Mesenchymal stem cell (in vitro differentiated cells and primary cell): ENCODE results near the gene GLI3.

Experiments
- DNase-seq: peaks from one replicate; pipeline ENCODE4 v3.0.0-alpha.2; 2013
- H2AFZ ChIP-seq: one replicate; pipeline ENCODE4 v1.6.1; 2013; ENCODE audit warnings: low read depth, mild to moderate bottlenecking, control low read depth, inconsistent platforms, low read length, moderate library complexity
- H2AK5ac ChIP-seq: 2 replicates; pipeline ENCODE4 v1.6.1; 2013; ENCODE audit warnings: low read length, moderate library complexity, mild to moderate bottlenecking, inconsistent platforms; ENCODE audit not compliant: severe bottlenecking
- H2BK120ac ChIP-seq: one replicate; pipeline ENCODE4 v1.6.1; 2013; ENCODE audit warnings: low read depth, mild to moderate bottlenecking, inconsistent platforms, low read length, moderate library complexity
- H2BK12ac ChIP-seq, 2 experiments: one replicate each; pipeline ENCODE4 v1.6.1; 2013; ENCODE audit warnings: inconsistent platforms in 2 of 2, low read length in 2 of 2, mild to moderate bottlenecking in 2 of 2, moderate library complexity in 2 of 2, control low read depth in 1 of 2
- H2BK15ac ChIP-seq: one replicate; pipeline ENCODE4 v1.6.1; 2013; ENCODE audit warnings: mild to moderate bottlenecking, low read depth, inconsistent platforms; ENCODE audit not compliant: poor library complexity, severe bottlenecking
- H2BK5ac ChIP-seq: 2 replicates; pipeline ENCODE4 v1.6.1; 2013; ENCODE audit warnings: low read depth, mild to moderate bottlenecking, low read length, control low read depth, inconsistent platforms; ENCODE audit not compliant: poor library complexity, severe bottlenecking
- H3K14ac ChIP-seq, 2 experiments: one replicate each; pipeline ENCODE4 v1.6.1; 2013; ENCODE audit warnings: inconsistent platforms in 2 of 2, low read length in 2 of 2, control low read depth in 1 of 2, mild to moderate bottlenecking in 1 of 2, moderate library complexity in 1 of 2
- H3K18ac ChIP-seq, 2 experiments: one replicate each; pipeline ENCODE4 v1.6.1; 2013; ENCODE audit warnings: inconsistent platforms in 2 of 2, low read length in 2 of 2, control low read depth in 1 of 2, low read depth in 1 of 2, mild to moderate bottlenecking in 1 of 2
- H3K23ac ChIP-seq, 2 experiments: one replicate each; pipeline ENCODE4 v1.6.1; 2013; ENCODE audit warnings: inconsistent platforms in 2 of 2, low read length in 2 of 2, mild to moderate bottlenecking in 2 of 2, moderate library complexity in 2 of 2, control low read depth in 1 of 2
- H3K27ac ChIP-seq: 2 replicates; pipeline ENCODE4 v1.5.1; 2013; ENCODE audit warnings: mild to moderate bottlenecking, moderate library complexity, low read length, control low read depth, inconsistent platforms; ENCODE audit not compliant: poor library complexity, severe bottlenecking
- H3K27me3 ChIP-seq, 2 experiments: 2 replicates each; pipeline versions ENCODE4 v1.6.1 to v1.7.0; 2013; ENCODE audit warnings: low read length in 2 of 2, mild to moderate bottlenecking in 2 of 2, moderate library complexity in 2 of 2, control low read depth in 1 of 2, inconsistent platforms in 1 of 2; ENCODE audit not compliant: control insufficient read depth in 1 of 2, insufficient read depth in 1 of 2
- H3K36me3 ChIP-seq, 2 experiments: 2 replicates each; pipeline versions ENCODE4 v1.6.1 to v1.7.0; 2013; ENCODE audit warnings: low read length in 2 of 2, control low read depth in 1 of 2, inconsistent platforms in 1 of 2, low read depth in 1 of 2, mild to moderate bottlenecking in 1 of 2; ENCODE audit not compliant: insufficient read depth in 2 of 2, control insufficient read depth in 1 of 2
- H3K4ac ChIP-seq, 2 experiments: one replicate each; pipeline ENCODE4 v1.6.1; 2013; ENCODE audit warnings: inconsistent platforms in 2 of 2, low read length in 2 of 2, mild to moderate bottlenecking in 2 of 2, moderate library complexity in 2 of 2, control low read depth in 1 of 2, low read depth in 1 of 2
- H3K4me1 ChIP-seq: 2 replicates; pipeline ENCODE4 v1.6.1; 2013; ENCODE audit warnings: low read depth, low read length, control low read depth; ENCODE audit not compliant: control insufficient read depth, insufficient read depth
- H3K4me2 ChIP-seq: 2 replicates; pipeline ENCODE4 v1.6.1; 2013; ENCODE audit warnings: low read length, mild to moderate bottlenecking, inconsistent platforms; ENCODE audit not compliant: poor library complexity, severe bottlenecking
- H3K4me3 ChIP-seq, 2 experiments: 2 replicates each; pipeline versions ENCODE4 v1.5.1 to v1.7.0; 2013; ENCODE audit warnings: low read length in 2 of 2, mild to moderate bottlenecking in 2 of 2, control low read depth in 1 of 2, low read depth in 1 of 2; ENCODE audit not compliant: insufficient read depth in 1 of 2
- H3K79me1 ChIP-seq: replicated peaks from 2 replicates; pipeline ENCODE4 v1.6.1; 2013; ENCODE audit warnings: mild to moderate bottlenecking, control low read depth, low read length, inconsistent platforms; ENCODE audit not compliant: poor library complexity, severe bottlenecking
- H3K9ac ChIP-seq: 2 replicates; pipeline ENCODE4 v1.7.0; 2013; ENCODE audit warnings: mild to moderate bottlenecking, low read length, moderate library complexity
- H3K9me3 ChIP-seq: 2 replicates; pipeline ENCODE4 v1.7.0; 2013; ENCODE audit warnings: mild to moderate bottlenecking, low read length; ENCODE audit not compliant: control insufficient read depth
- H4K8ac ChIP-seq: one replicate; pipeline ENCODE4 v1.6.1; 2013; ENCODE audit warnings: inconsistent platforms, mild to moderate bottlenecking, low read length, moderate library complexity
- H4K91ac ChIP-seq: one replicate; pipeline ENCODE4 v1.6.1; 2013; ENCODE audit warnings: mild to moderate bottlenecking, low read length, inconsistent platforms
- WGBS: methylation state at CpG from one replicate; pipeline ENCODE4 v1.1.7; 2013; ENCODE audit warnings: mixed read lengths; 5-methylcytosine and 5-hydroxymethylcytosine counted together

Gene GLI3

DNA sequence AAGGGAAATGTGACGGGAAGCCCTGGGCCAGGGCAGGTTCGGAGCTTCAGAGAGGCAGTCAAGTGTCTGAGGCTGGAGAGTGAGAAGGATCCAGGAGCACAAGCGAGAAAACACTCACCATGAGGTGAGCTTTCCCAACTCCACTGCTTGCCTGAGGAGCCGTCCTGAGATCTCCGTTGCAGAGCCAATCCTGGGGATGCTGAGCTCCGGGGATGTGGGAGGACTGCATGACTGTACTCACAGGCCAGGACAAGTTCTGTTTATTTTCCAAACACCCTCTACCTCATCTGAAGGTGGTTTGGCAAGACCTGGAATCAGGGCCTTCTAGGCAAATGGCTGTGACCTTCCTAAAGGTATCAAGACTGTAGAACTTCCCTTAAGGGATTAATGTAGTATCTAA lies 38.7 kb downstream of the GLI3 start:
- peak overlapping the region in 1 of 2 experiments; percentile 6 for H2BK12ac ChIP-seq
- no peak overlapping the region for H3K23ac ChIP-seq
- no peaks in the 10 kb centered on the region for H3K9me3 ChIP-seq
- H2AFZ ChIP-seq: no peak overlapping the region
- no peak overlapping the region for H2BK5ac ChIP-seq
- no peak overlapping the region for H2AK5ac ChIP-seq
- H3K4ac ChIP-seq: no peak overlapping the region
- 85% methylated on average over 6 of the region's 6 CpGs for WGBS
- H2BK120ac ChIP-seq: no peak overlapping the region
- no peak overlapping the region for H3K4me3 ChIP-seq
- H3K4me1 ChIP-seq: peaks cover 7% of the 10 kb centered on the region
- H3K27me3 ChIP-seq: no peaks in the 10 kb centered on the region
- H4K91ac ChIP-seq: no peak overlapping the region
- H3K14ac ChIP-seq: no peak overlapping the region
- H2BK15ac ChIP-seq: no peak overlapping the region
- peaks cover 10% of the 10 kb centered on the region for H3K79me1 ChIP-seq
- no peak for DNase-seq
- no peak overlapping the region for H4K8ac ChIP-seq
- peak overlapping the region; percentile 68 for H3K9ac ChIP-seq
- no peak overlapping the region for H3K18ac ChIP-seq
- H3K4me2 ChIP-seq: no peak overlapping the region
- H3K36me3 ChIP-seq: peaks cover 0 to 17% of the 10 kb centered on the region in 2 experiments
- no peak overlapping the region for H3K27ac ChIP-seq

DNA sequence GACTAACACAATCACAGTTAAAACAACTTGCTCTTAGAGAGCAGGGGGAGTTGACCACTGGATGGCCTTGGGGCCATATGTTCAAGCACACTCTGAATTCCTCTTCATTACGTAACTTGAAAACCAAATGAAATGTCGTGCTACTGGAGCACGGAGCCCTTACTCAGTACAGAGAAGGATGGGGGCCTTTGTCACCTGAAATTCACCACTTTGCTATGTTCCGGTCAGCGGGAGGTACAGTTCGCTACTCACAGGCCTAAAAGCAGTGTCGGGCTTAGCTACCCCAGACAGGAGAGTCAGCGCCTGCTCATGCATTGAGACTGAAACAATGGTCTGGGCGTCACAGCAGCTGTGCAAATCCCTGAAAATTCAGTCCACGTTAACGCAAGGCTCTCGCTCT lies 39.6 kb downstream of the GLI3 start:
- H2BK120ac ChIP-seq: no peak overlapping the region
- H2AFZ ChIP-seq: no peak overlapping the region
- peak overlapping the region in 1 of 2 experiments; percentile 45 for H3K14ac ChIP-seq
- no peak overlapping the region for H2AK5ac ChIP-seq
- no peaks in the 10 kb centered on the region for H3K9me3 ChIP-seq
- H3K4ac ChIP-seq: peak overlapping the region in 1 of 2 experiments; percentile 8
- no peak overlapping the region for H2BK15ac ChIP-seq
- H3K18ac ChIP-seq: no peak overlapping the region
- whole genome bisulfite sequencing: 93% methylated on average over 12 of the region's 12 CpGs
- peak overlapping the region in 1 of 2 experiments; percentile 39 for H2BK12ac ChIP-seq
- H3K9ac ChIP-seq: no peak overlapping the region
- H3K4me1 ChIP-seq: peaks cover 10% of the 10 kb centered on the region
- H3K4me2 ChIP-seq: no peak overlapping the region
- peaks cover 8% of the 10 kb centered on the region for H3K79me1 ChIP-seq
- no peak overlapping the region for H3K4me3 ChIP-seq
- no peak overlapping the region for H2BK5ac ChIP-seq
- H3K36me3 ChIP-seq: peaks cover 0 to 16% of the 10 kb centered on the region in 2 experiments
- H4K91ac ChIP-seq: no peak overlapping the region
- no peak overlapping the region for H4K8ac ChIP-seq
- no peak overlapping the region for H3K23ac ChIP-seq
- peak; percentile 65 for DNase-seq
- H3K27ac ChIP-seq: no peak overlapping the region
- H3K27me3 ChIP-seq: no peaks in the 10 kb centered on the region

DNA sequence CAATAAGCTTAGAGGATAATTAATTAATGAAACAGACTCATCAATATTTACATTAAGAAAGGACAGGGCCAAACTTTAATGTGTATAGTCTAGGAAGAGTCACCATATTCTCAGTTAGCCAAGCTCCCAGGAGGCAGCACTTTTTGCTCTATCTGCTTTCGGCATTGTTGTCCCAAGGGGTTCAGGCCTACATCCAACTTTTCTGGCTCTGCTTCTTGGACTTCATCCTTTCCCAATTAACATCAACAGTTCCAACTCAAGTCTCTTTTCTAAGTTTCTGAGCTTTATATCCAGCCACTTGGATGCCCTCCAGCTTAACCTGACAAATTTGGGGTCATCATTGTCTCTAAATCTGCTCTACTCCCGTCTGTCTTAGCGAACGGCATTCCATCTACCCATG lies 42.8 kb downstream of the GLI3 start:
- no peak for DNase-seq
- H2BK12ac ChIP-seq: no peak overlapping the region
- peaks cover 5% of the 10 kb centered on the region for H3K79me1 ChIP-seq
- peaks cover 8% of the 10 kb centered on the region for H3K4me1 ChIP-seq
- no peak overlapping the region for H2AK5ac ChIP-seq
- no peak overlapping the region for H3K4me3 ChIP-seq
- H3K4me2 ChIP-seq: no peak overlapping the region
- H3K36me3 ChIP-seq: peaks cover 0 to 16% of the 10 kb centered on the region in 2 experiments
- no peak overlapping the region for H3K4ac ChIP-seq
- 92% methylated on average over 4 of the region's 4 CpGs for WGBS
- H3K9me3 ChIP-seq: no peaks in the 10 kb centered on the region
- no peak overlapping the region for H3K18ac ChIP-seq
- H2AFZ ChIP-seq: no peak overlapping the region
- no peak overlapping the region for H4K91ac ChIP-seq
- H2BK15ac ChIP-seq: no peak overlapping the region
- no peak overlapping the region for H3K27ac ChIP-seq
- no peaks in the 10 kb centered on the region for H3K27me3 ChIP-seq
- H3K23ac ChIP-seq: no peak overlapping the region
- H3K9ac ChIP-seq: no peak overlapping the region
- no peak overlapping the region for H2BK120ac ChIP-seq
- H3K14ac ChIP-seq: no peak overlapping the region
- H2BK5ac ChIP-seq: no peak overlapping the region
- no peak overlapping the region for H4K8ac ChIP-seq

DNA sequence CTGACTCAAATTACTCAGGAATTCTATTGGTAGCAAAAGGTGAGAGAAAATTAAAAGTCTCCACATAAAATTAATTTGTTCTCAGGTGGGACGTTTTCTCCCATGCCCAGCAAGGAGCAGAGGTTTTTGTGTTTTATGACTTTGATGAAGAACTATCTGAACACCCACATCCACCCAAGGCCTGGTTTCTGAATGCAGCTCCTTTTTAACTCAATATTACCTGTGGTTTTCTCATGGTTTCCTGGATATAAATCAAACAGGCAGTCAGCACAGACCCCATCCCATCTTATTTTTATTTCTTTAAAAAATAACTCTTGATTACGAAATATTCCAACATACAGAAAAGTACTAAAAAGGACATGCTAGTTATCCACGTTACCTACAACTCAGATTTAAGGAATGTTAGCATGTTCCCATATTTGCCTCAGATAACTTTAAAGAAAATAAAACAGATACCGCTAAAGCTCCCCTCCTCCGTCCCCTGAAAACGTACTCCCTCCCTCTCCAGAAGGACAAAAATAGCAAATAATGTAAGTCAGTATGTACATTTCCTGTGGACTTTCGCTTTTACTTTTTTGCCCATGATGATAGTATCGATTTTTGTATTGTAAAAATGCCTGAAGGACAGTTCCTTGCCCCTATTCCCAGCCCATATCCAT lies 43.4 kb downstream of the GLI3 start:
- Histone ChIP-seq H2BK120ac (no peak overlapping the region), H4K8ac (no peak overlapping the region), H2AFZ (no peak overlapping the region), H3K23ac (no peak overlapping the region), H3K14ac (no peak overlapping the region), H2BK5ac (no peak overlapping the region), H3K4me3 (no peak overlapping the region), H3K27me3 (no peaks in the 10 kb centered on the region), H3K27ac (no peak overlapping the region), H3K79me1 (peaks cover 5% of the 10 kb centered on the region), H3K18ac (no peak overlapping the region), H4K91ac (no peak overlapping the region), H3K4ac (no peak overlapping the region), H3K9ac (no peak overlapping the region), H2AK5ac (no peak overlapping the region), H2BK12ac (no peak overlapping the region), H3K4me1 (peaks cover 7% of the 10 kb centered on the region), H3K9me3 (no peaks in the 10 kb centered on the region), H2BK15ac (no peak overlapping the region), H3K36me3 (peaks cover 0 to 16% of the 10 kb centered on the region in 2 experiments), H3K4me2 (peak overlapping the region; percentile 67)
- 76% methylated on average over 6 of the region's 8 CpGs for WGBS
- DNase-seq: peak; percentile 16
